RWPE1 (cell line): ENCODE results near the gene POLN.

Experiments
- CTCF ChIA-PET: fragments of 350-600 bp; sonication (Branson Sonifier 250); formaldehyde crosslinking; extraction: SDS; loops from one replicate; lab custom pipeline; 2021; lab: Yijun Ruan, JAX
- POLR2A ChIA-PET: fragments of 400-600 bp; formaldehyde crosslinking; extraction: SDS; loops from one replicate; lab custom pipeline; 2020; ENCODE audit warnings: antibody characterized with exemption; ENCODE audit not compliant: low non-redundant PET; lab: Yijun Ruan, JAX
- DNase-seq: peaks from one replicate; pipeline ENCODE4 v3.0.0; 2012; ENCODE audit warnings: low spot score
- H3K27ac ChIP-seq: fragments of 450-650 bp; 2 replicates; pipeline ENCODE4 v1.5.1; 2017
- CTCF ChIP-seq: fragments of 450-650 bp; conservative IDR thresholded peaks from 2 replicates; pipeline ENCODE4 v1.5.1; 2017; ENCODE audit warnings: low read depth, mild to moderate bottlenecking

POLN gene

GRCh38 chr4:2083116-2083825 lies 158.7 kb downstream of the POLN start:
- POLR2A ChIA-PET = no interaction called here
- no peak for DNase-seq
- no peak overlapping the region for H3K27ac ChIP-seq
- CTCF ChIA-PET = interaction anchor here (0.8 kb wide), 1 partner anchor 9 kb away, joined by 6 read pairs; no protein-coding TSS in a partner anchor
- TF ChIP-seq CTCF = no peak

GRCh38 chr4:2082627-2083026 lies 159.3 kb downstream of the POLN start:
- POLR2A ChIA-PET = no interaction called here
- no peak for DNase-seq
- TF ChIP-seq CTCF = no peak
- CTCF ChIA-PET = interaction anchor here (0.8 kb wide), 1 partner anchor 8 kb away, joined by 6 read pairs; no protein-coding TSS in a partner anchor
- H3K27ac ChIP-seq = no peak overlapping the region

GRCh38 chr4:2082118-2082517 lies 159.8 kb downstream of the POLN start:
- POLR2A ChIA-PET = no interaction called here
- CTCF ChIA-PET = interaction anchor here (0.8 kb wide), 1 partner anchor 8 kb away, joined by 6 read pairs; no protein-coding TSS in a partner anchor
- no peak for DNase-seq

GRCh38 chr4:2081540-2081939 lies 160.4 kb downstream of the POLN start:
- no peak overlapping the region for H3K27ac ChIP-seq
- no peak for TF ChIP-seq CTCF
- CTCF ChIA-PET = no interaction called here
- POLR2A ChIA-PET = no interaction called here
- DNase-seq = no peak

More at GRCh38 chr4:2082118-2082517, 159.8 kb downstream of the POLN start:
- no peak overlapping the region for H3K27ac ChIP-seq
- no peak for TF ChIP-seq CTCF

GRCh38 chr4:2080429-2081300 lies 161.3 kb downstream of the POLN start:
- POLR2A ChIA-PET = no interaction called here
- CTCF ChIA-PET = no interaction called here
- no peak overlapping the region for H3K27ac ChIP-seq
- DNase-seq = no peak
- no peak for TF ChIP-seq CTCF

GRCh38 chr4:2079926-2080325 lies 162.0 kb downstream of the POLN start:
- no peak for DNase-seq
- POLR2A ChIA-PET = no interaction called here
- CTCF ChIA-PET = no interaction called here
- no peak overlapping the region for H3K27ac ChIP-seq
- TF ChIP-seq CTCF = no peak
